Mammary microvascular endothelial cell (primary cell): ENCODE measurements around the gene SLC66A1. TPM values are rescaled to one million over a fixed set of nuclear protein-coding genes. Genes with fewer than 3 reads are reported as not detected.

Experiments used
- total RNA-seq: library from RNA; depleted of rRNA; stranded (reverse); fragments of >200 nt; gene quantifications from 2 replicates; pipeline ENCODE4 v1.2.3, GENCODE V29; 2015

Gene SLC66A1, protein sequence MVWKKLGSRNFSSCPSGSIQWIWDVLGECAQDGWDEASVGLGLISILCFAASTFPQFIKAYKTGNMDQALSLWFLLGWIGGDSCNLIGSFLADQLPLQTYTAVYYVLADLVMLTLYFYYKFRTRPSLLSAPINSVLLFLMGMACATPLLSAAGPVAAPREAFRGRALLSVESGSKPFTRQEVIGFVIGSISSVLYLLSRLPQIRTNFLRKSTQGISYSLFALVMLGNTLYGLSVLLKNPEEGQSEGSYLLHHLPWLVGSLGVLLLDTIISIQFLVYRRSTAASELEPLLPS
- 23.7 and 24.4 TPM in 2 replicates for total RNA-seq

DNA sequence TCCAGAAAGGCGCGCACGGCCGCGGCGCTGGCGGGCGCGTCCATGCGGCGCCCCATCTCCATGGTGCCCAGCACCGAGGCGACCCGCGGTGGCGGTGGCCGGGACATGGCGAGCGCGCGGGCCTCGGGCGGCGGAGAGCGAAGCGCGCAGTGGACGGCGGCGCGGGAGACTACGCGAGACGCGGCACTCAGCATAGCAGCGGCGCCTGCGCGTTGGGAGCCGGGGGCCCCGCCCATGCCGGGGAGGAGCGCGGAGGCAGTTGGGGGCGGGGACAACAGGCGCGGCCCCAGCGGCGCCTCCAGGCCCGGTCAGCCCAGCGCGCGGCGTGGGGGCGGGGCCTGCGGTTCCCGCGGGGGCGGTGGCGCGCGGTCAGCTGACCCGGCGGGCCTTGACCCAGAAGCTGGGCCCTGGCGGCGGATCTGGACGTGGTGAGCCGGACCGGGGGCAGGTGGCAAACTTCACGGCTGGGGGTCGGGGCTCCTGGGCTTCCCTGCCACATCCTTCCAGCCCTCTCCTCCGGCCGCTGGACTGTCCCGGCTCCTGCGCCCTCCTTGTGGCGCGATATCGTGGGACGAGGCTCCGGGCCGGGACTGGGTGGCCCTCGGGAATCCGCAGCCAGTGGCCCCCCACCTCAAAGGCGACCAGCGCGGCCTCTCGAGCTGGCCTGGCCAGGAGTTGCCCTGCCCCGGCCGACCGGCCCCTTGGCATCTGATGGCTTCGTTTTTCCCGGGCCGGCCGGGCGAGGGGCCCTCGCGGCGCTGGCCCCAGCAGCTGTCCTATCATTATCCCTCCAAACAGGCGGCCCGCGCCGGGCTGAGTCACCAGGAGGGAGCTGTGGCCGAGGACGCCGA is at the start of gene SLC66A1, which contains the start of gene AKR7A2:
Gene SLC66A1, plus strand, starts transcription at position 396 of the 851 bp plus-strand sequence. CDS start 5,352 bp downstream, outside the sequence.
Gene AKR7A2, minus strand, starts transcription at position 214 of the 851 bp plus-strand sequence. Its CDS starts 20 bp downstream, at position 194.

DNA sequence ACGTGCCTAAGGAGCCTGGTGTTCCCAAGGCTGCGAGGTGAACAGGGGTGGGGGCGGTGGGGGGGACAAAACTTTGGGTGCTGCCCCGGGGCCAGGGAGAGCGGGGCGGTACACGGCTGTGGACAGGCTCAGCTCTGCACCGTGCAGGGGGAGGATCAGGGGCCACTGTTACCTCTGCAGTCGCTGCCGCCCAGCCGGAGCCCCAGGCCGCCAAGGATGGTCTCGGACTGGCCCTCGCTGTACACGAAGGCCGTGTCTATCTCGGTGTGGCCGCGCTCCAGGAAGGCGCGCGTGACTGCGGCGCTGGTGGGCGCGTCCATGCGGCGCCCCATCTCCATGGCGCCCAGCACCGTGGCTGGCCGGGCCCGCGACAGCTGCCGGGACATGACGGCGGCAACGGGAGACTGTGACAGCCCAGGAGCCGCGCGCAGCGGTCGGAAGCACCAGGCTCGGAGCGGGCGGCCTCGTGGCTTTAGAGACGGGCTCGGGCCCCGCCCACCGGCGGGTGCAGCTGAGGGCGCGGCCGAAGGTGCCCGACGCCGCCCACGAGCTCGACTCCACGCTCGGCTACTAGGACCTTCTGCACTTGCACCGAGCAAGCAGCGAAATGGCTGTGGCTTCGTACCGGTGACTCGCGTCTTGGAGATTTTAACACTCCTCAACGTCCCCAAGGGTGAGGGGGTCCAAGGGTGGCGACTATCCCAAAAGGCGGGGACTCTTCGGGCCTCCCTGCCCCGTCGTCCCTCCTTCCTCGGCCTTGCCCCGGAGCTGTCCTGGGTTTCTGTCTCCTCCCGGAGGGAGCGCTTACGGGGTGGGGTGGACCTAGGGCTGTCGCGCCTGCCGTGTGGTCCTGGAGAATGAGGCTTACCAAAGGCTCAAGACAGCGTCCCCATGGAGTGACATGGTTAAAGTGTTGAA is 23.5 kb upstream of the SLC66A1 start, which contains the start of gene AKR7A3:
Gene AKR7A3, minus strand, starts transcription at position 447 of the 918 bp plus-strand sequence. Its CDS starts 61 bp downstream, at position 386.

Other genes starting within 250 kb of the SLC66A1 start
- gene UBR4, start 102.1 kb upstream of the SLC66A1 start, total RNA-seq: 96.9 and 115 TPM in 2 replicates
- gene EMC1, start 60.8 kb upstream of the SLC66A1 start, total RNA-seq: 72.8 and 87.6 TPM in 2 replicates
- 69.2 and 69.5 TPM in 2 replicates for gene MRTO4, start 60.5 kb upstream of the SLC66A1 start, total RNA-seq
- gene AKR7A3, start 23.6 kb upstream of the SLC66A1 start, total RNA-seq: 0.20 and 0.89 TPM in 2 replicates
- gene AKR7A2, start 182 bp upstream of the SLC66A1 start, total RNA-seq: 108 and 134 TPM in 2 replicates
- 106 and 137 TPM in 2 replicates for gene CAPZB, start 173.2 kb downstream of the SLC66A1 start, total RNA-seq